ENCODE data around the gene DYSF.

DYSF gene

GRCh38 chr2:71715241-71715750, 261.9 kb downstream of the DYSF start:
- DNase-seq, result no peak

- no peak for DNase-seq
Measured at GRCh38 chr2:71715951-71716696, 262.8 kb downstream of the DYSF start.

DNA sequence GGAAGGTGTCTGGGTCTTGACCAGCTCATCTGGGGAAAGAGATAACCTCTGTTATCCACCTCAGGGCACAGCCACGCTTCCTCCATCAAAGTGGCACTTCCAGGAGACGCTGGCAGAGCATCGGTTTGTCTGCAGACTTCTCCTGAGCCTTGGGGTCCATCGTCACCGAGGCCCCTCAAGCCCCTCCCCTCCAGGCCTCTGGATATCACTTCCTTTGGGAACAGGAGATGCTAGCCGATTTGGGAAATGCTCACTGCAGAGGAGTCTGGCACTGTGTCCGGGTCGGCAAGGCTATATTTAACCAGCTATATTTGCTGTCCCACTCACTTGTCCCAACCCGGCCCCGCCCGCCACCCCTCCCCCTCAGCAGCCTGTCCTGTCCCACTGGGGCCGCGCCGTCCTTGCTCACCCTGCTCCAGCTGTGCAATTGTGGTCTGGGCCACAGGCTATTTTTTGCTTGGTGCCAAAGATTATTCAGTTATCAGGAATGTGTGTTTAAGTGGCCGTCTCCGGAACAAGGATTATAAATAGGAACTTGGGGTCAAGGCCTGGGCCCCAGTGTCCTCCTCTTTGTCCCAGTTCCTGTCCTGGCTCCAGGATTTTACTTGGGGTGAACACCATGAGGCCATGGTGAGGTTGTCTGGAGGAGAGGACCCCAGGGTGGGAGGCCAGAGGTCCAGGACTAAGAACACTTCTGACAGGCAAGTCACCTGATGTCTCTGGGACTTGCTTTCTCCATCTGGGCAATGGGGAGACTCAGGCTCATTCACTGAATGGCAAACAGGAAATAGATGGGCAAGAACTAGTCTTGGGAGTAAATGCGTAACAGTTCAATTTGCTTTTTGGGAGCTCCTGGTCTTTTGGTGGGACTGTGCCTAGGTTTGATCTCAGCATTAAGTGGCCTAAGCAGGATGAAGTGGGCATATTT, 263.6 kb downstream of the DYSF start:
- no peak for DNase-seq

- DNase-seq, result no peak
Measured at GRCh38 chr2:71718686-71719085, 265.3 kb downstream of the DYSF start.

DNA sequence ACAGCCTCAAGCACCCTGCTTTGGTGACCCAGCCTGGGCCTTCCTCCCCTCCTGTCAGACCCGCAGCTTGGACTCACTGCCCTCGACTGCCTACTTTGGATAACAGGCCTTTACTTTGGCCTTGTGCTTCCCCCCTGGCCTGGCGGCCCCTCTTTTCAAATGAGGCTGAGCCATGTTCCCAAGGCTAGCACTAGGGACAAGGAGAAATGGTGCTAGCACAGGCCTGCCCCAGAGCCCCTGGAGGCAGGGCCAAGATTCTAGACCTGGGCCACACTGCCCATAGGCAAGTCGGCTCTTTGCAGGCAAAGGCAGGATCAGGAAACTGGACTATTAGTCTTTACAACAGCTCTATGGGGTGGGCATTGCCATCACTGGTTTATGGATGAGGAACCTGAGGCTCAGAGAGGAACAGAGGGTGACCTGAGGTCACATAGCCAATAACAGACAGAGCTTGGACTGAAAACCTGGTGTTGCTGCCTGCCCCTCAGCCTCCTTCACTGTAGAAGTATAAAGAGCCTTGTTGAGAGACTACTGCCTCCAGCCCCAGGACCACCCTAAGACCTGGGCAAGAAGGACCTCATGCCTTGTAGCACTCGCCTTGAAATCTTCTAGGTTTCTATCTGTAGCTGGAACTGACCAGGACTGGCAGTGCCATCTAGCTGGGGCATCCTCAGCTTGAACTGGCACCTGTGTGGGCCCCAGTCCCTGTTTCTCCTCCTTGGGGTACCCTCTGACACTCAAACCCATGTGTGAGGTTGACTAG, 266.3 kb downstream of the DYSF start:
- no peak for DNase-seq

- DNase-seq, result no peak
Measured at GRCh38 chr2:71720283-71720560, 266.9 kb downstream of the DYSF start.

DNA sequence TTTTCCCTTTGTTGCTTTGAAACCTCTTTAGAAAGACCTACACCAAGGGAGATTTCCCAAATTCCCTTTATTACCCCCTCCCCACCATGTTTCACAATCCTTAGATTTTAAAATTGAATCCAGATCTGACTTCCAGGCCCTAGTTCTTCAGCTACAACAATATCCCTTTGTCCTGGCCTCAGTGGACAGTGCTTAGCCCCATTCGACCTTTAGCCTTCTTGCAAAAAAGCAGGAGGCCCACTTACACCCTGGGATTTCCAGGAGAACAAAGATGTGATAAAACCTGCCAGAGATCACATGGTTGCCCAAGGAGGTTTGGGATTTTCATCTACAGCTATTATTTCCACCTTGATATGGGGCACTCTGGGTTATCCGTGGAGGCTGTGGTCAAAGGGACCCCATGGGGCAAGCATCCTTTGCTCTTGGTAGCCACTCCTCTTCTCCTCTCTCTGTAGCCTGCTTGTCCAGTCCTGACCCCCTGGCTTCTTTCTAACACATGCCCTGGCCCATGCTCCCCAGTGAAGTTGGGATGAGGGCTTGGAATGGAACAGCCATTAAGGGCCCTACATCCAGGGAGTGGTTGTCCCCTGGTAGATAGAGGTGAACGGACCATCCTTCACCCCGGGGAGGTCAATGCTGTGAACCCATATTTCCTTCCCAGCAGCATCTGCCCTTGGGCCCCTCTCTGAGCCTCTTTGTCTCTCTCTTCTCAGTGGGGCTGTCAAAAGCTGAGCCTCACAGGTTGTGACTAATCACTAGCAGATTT, 267.4 kb downstream of the DYSF start:
- no peak for DNase-seq

DNA sequence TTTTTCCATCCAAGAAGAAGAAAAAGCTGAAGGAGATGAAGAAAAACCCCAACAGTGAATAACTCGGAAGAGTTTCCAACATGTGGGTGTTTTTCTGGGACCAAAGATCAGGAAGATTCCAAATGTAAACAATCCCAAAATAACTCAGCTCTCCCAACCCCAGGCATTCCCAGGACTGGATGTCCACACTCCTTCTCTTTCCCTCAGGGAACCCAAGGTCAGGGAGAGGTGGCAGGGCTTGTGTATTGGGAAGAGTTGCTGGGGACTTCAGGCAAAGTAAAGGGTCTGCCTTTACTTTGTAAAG, 268.0 kb downstream of the DYSF start:
- no peak for DNase-seq

DNA sequence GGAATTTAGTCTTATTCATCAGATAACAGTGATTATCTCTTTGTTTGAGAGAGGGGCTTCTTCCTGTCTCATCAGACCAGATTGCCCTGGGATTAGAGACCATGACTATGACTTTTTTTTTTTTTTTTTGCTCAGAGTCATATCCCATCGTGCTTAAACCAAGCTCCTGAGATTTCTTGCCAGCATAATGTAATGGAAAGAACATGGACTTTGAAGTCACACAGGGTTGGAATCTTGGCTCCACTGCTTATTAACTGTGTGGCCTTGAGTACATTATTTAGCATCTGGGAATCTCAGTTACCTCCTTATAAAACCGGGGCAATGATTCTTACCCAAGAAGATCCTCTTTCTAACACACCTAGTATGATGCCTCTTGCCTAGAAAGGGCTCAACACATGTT, 268.3 kb downstream of the DYSF start:
- DNase-seq, result no peak

DNA sequence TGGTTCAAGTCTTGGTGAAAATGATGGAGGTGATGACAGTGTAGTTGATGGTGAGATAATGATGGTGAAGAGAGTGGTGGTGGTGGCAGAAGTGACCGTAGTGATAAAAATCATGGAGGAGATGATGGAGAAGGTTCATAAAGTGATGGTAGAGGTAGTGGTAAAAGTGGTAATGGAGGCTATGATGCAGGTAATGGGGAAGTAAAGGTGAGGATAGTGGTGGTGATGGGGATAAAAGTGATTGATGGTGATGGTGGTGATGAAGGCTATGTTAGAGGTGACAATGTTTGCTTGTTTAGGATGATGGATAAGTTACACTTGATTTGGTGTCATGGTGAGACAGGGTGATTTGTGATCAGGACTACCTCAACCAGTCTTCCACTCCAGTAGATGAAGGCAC, 268.9 kb downstream of the DYSF start:
- DNase-seq, result no peak

DNA sequence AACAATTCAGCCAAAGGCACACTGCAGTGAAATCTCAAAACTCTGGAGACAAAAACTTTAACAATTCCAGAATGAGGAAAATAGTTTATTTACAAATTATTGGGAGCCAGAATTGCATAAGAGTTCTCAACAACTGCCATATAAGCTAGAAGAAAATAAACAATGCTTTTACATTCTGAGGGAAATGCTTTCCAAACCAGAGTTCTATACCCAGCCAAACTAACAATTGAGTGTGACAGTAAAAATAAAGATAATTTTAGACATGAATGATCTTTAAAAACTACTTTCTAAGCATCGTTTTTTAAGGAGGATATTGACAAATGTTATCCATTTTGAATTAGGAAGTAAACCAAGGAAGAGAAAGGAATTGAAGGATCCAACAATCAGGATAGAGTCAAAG, 271.4 kb downstream of the DYSF start:
- no peak for DNase-seq

- DNase-seq, result no peak
Measured at GRCh38 chr2:71725836-71726235, 272.5 kb downstream of the DYSF start.

DNA sequence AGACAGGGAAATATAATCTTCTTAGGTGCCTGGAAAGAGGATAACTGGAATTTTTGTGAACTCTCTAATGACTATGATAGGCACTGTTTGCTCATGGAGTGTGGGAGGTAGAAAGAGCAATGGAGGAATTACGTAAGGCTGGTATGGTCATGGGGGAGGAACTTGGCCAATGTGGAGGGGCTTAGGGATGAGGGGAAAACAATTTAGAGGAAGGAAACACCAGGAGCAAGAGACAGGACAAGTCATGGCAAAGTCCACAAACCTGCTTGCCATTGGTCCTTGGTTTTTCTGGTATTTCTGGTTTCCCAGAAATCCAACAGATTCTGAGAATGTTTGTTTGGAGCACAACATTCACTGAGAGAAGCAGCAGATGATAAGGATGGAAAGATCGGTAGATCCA, 274.2 kb downstream of the DYSF start:
- no peak for DNase-seq

DNA sequence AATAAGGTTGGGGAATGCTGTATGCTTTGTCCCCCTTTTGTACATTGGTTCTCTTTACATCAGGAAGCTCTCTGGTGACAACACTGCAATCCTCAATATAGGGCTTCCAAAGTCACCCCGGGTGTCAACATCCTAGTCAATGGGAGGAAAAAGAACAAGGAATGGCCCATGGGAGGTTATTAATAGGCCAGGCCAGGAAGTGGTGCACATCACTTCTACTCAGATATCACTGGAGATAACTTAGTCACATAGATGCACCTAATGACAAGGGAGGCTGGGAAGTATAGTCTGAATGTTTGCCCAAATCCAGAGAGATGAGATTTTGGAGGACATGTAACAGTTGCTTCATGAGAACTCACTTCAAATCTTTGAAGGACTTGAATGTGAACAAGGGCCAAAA, 274.7 kb downstream of the DYSF start:
- DNase-seq, result no peak

DNA sequence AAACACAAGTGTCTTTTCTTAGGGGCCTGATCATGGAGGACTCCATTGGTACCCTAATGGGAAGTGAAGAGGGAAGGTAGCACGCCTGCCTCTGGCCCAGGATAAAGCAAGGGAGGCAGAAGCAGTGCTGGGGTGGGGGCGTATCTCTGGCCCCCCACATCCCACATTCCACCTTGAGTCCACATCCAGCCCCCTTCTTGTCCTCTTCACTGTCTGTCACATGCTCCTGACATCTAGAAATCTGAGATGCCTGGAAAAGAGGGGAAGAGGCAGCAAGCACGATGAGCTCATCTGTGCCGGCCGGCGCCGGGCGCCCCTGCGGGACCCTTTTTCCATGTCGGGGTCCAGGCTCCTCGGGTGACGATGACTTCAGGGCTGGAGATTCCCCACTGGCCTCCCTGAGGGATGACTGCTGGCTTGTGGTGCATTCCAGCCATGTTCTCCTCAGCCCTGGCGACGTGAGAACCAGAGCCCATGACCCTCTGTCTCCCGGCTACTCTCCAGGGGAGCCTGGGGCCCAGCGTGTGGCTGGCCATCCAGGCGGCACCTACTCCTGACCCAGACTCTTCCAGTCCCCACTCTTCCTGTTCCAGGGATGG, 277.5 kb downstream of the DYSF start:
- no peak for DNase-seq

DNA sequence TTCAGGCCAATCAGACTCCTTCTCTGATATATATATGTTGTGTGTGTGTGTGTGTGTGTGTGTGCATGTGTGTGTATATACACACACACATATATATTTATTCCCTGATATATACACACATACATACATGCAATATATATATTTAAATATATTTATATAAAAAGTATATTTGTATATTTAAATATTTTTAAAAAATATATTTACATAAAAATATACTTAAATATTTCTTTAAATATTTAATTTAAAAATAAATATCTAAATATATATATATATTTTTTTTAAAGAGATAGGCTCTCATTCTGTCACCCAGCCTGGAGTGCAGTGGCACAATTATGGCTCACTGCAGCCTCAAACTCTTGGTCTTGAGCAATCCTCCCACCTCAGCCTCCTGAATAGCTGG, 281.3 kb downstream of the DYSF start:
- no peak for DNase-seq

- DNase-seq, result no peak
Measured at GRCh38 chr2:71735676-71736075, 282.3 kb downstream of the DYSF start.
